Measurements from ENCODE around the gene AUTS2.
A peak's percentile ranks its signal among the peaks of the same experiment; 100 is the strongest.

AUTS2 gene

DNA sequence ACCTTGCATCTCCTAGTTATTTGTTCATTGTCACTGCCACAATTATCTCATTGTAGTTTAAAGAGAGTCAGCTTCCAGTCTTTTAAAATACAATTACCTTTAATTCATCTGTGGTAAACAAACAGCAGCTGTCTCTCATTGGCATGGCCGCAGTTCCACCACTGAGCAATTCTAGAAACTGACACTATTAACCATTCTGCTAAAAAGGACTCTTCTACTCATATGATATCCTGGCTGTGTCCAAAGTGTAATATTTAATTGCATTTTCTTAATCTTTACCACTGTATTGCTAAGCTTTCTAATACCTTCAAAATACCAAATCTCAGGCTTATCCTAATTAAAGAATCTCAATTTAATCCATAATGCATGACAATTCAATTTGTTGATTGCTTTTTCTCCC is 639.0 kb downstream of the AUTS2 start:
- Histone ChIP-seq H3K27me3 (ENCODE audit: insufficient read depth, low read length) (no peaks in the 10 kb centered on the region), H3K4me2 (ENCODE audit: low read length) (peak overlapping the region; percentile 46), H3K9me2 (ENCODE audit: low read depth, low read length) (no peaks in the 10 kb centered on the region)

GRCh38 chr7:70237831-70238575 is 639.7 kb downstream of the AUTS2 start:
- Histone ChIP-seq H3K4me2 (ENCODE audit: low read length) (peak overlapping the region; percentile 46), H4K20me1 (ENCODE audit: insufficient read depth, low read length) (no peaks in the 10 kb centered on the region)

More for the DNA sequence above, 639.0 kb downstream of the AUTS2 start:
- H3K9ac ChIP-seq (ENCODE audit: low read length): peak overlapping the region; percentile 5; the same call in 1 of the 2 replicates
- H3K9me3 ChIP-seq (ENCODE audit: low read length): no peaks in the 10 kb centered on the region
- no peak overlapping the region for H2AFZ ChIP-seq (ENCODE audit: low read length)
- peak overlapping the region; percentile 66 for H3K27ac ChIP-seq (ENCODE audit: low read depth, low read length, poor library complexity, severe bottlenecking)
- no peak for TF ChIP-seq EZH2 (IDR thresholded peaks at IDR 0.05; ENCODE audit: borderline replicate concordance, low read length)
- TF ChIP-seq, protein P1, sequence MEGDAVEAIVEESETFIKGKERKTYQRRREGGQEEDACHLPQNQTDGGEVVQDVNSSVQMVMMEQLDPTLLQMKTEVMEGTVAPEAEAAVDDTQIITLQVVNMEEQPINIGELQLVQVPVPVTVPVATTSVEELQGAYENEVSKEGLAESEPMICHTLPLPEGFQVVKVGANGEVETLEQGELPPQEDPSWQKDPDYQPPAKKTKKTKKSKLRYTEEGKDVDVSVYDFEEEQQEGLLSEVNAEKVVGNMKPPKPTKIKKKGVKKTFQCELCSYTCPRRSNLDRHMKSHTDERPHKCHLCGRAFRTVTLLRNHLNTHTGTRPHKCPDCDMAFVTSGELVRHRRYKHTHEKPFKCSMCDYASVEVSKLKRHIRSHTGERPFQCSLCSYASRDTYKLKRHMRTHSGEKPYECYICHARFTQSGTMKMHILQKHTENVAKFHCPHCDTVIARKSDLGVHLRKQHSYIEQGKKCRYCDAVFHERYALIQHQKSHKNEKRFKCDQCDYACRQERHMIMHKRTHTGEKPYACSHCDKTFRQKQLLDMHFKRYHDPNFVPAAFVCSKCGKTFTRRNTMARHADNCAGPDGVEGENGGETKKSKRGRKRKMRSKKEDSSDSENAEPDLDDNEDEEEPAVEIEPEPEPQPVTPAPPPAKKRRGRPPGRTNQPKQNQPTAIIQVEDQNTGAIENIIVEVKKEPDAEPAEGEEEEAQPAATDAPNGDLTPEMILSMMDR (IDR thresholded peaks at IDR 0.05; ENCODE audit: low read length): no peak
- no peak overlapping the region for H3K4me3 ChIP-seq (ENCODE audit: low read depth, low read length, poor library complexity, severe bottlenecking)
- no peaks in the 10 kb centered on the region for H3K79me2 ChIP-seq (ENCODE audit: insufficient read depth, low read length)
- H3K36me3 ChIP-seq (ENCODE audit: insufficient read depth, low read length): no peaks in the 10 kb centered on the region
- H3F3A ChIP-seq (ENCODE audit: insufficient read depth, low read length): no peaks in the 10 kb centered on the region
- peaks cover 28% of the 10 kb centered on the region for H3K4me1 ChIP-seq (ENCODE audit: insufficient read depth, low read length, severe bottlenecking)
- H4K20me1 ChIP-seq (ENCODE audit: insufficient read depth, low read length): no peaks in the 10 kb centered on the region

DNA sequence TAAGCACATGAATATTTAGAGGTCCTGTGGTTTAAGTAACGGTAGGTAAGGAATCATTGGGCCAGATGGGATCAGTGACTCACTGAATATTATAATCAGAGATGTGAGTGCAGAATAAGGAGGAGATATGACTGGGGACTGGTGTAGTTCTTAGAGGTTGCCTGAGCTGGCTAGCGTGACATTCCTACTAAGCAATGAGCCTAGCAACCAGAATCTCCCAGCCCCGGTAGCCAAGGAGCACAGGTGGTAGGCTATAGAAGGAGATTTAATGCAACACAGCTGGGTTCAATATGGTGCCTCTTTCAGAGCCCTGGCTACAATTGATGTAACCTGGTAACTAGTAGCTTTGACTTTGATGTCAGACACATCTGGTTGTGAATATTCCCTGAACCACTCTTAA is 641.6 kb downstream of the AUTS2 start:
- Histone ChIP-seq H3K36me3 (ENCODE audit: insufficient read depth, low read length) (peaks cover 4% of the 10 kb centered on the region; the same call in 1 of the 2 replicates), H3K4me2 (ENCODE audit: low read length) (no peak overlapping the region), H3K27me3 (ENCODE audit: insufficient read depth, low read length) (no peaks in the 10 kb centered on the region), H3K9ac (ENCODE audit: low read length) (no peak overlapping the region), H3K4me3 (ENCODE audit: low read depth, low read length, poor library complexity, severe bottlenecking) (no peak overlapping the region), H3K79me2 (ENCODE audit: insufficient read depth, low read length) (no peaks in the 10 kb centered on the region), H3K9me2 (ENCODE audit: low read depth, low read length) (no peaks in the 10 kb centered on the region), H4K20me1 (ENCODE audit: insufficient read depth, low read length) (no peaks in the 10 kb centered on the region), H3F3A (ENCODE audit: insufficient read depth, low read length) (no peaks in the 10 kb centered on the region), H3K9me3 (ENCODE audit: low read length) (no peaks in the 10 kb centered on the region), H3K27ac (ENCODE audit: low read depth, low read length, poor library complexity, severe bottlenecking) (no peak overlapping the region), H3K4me1 (ENCODE audit: insufficient read depth, low read length, severe bottlenecking) (peaks cover 28% of the 10 kb centered on the region), H2AFZ (ENCODE audit: low read length) (no peak overlapping the region)
- TF ChIP-seq, protein P1 (IDR thresholded peaks at IDR 0.05; ENCODE audit: low read length): no peak
- no peak for TF ChIP-seq EZH2 (IDR thresholded peaks at IDR 0.05; ENCODE audit: borderline replicate concordance, low read length)

More at GRCh38 chr7:70237831-70238575, 639.7 kb downstream of the AUTS2 start:
- Histone ChIP-seq H3K9me2 (ENCODE audit: low read depth, low read length) (no peaks in the 10 kb centered on the region), H3K9me3 (ENCODE audit: low read length) (no peaks in the 10 kb centered on the region), H3F3A (ENCODE audit: insufficient read depth, low read length) (no peaks in the 10 kb centered on the region), H3K36me3 (ENCODE audit: insufficient read depth, low read length) (no peaks in the 10 kb centered on the region), H3K9ac (ENCODE audit: low read length) (peak overlapping the region; percentile 5; the same call in 1 of the 2 replicates), H3K4me1 (ENCODE audit: insufficient read depth, low read length, severe bottlenecking) (peaks cover 28% of the 10 kb centered on the region), H3K27ac (ENCODE audit: low read depth, low read length, poor library complexity, severe bottlenecking) (peak overlapping the region; percentile 66), H2AFZ (ENCODE audit: low read length) (no peak overlapping the region), H3K79me2 (ENCODE audit: insufficient read depth, low read length) (no peaks in the 10 kb centered on the region), H3K4me3 (ENCODE audit: low read depth, low read length, poor library complexity, severe bottlenecking) (peak overlapping the region; percentile 6), H3K27me3 (ENCODE audit: insufficient read depth, low read length) (no peaks in the 10 kb centered on the region)
- no peak for TF ChIP-seq EZH2 (IDR thresholded peaks at IDR 0.05; ENCODE audit: borderline replicate concordance, low read length)
- TF ChIP-seq, protein P1 (IDR thresholded peaks at IDR 0.05; ENCODE audit: low read length): no peak

Measured in OCI-LY1 (cell line).